HFF-Myc (cell line): ENCODE data around the gene BLACAT1.
A peak's percentile ranks its signal among the peaks of the same experiment; 100 is the strongest.

Experiments used
- DNase-seq: peaks from one replicate; pipeline ENCODE4 v3.0.0-alpha.2; 2011; ENCODE audit warnings: low read depth; ENCODE audit errors: extremely low read depth
- H3K4me3 ChIP-seq: replicated peaks from 2 replicates; pipeline ENCODE4 v1.5.1; 2011; ENCODE audit warnings: low read depth, mild to moderate bottlenecking, control low read depth, low read length
- CTCF ChIP-seq: IDR thresholded peaks from 2 replicates; pipeline ENCODE4 v1.5.1; 2012; ENCODE audit warnings: mild to moderate bottlenecking, low read depth, low read length, control low read depth; ENCODE audit errors: missing control alignments

The BLACAT1 gene

GRCh38 chr1:205493241-205494085, 37.6 kb upstream of the BLACAT1 start:
- DNase-seq: peak; percentile 42
- TF ChIP-seq CTCF: no peak
- H3K4me3 ChIP-seq: no peak overlapping the region

- no peak for TF ChIP-seq CTCF
- no peak overlapping the region for H3K4me3 ChIP-seq
- no peak for DNase-seq
Measured at GRCh38 chr1:205492774-205493173, 36.9 kb upstream of the BLACAT1 start.

GRCh38 chr1:205492201-205492667, 36.4 kb upstream of the BLACAT1 start:
- TF ChIP-seq CTCF: no peak

GRCh38 chr1:205491794-205492193, 35.9 kb upstream of the BLACAT1 start:
- TF ChIP-seq CTCF: no peak
- H3K4me3 ChIP-seq: no peak overlapping the region
- no peak for DNase-seq

More at GRCh38 chr1:205492201-205492667, 36.4 kb upstream of the BLACAT1 start:
- H3K4me3 ChIP-seq: no peak overlapping the region
- no peak for DNase-seq

GRCh38 chr1:205488074-205488723, 32.4 kb upstream of the BLACAT1 start:
- no peak overlapping the region for H3K4me3 ChIP-seq
- DNase-seq: peak; percentile 39
- TF ChIP-seq CTCF: peak; percentile 80

GRCh38 chr1:205486258-205486657, 30.4 kb upstream of the BLACAT1 start:
- no peak overlapping the region for H3K4me3 ChIP-seq
- DNase-seq: no peak
- TF ChIP-seq CTCF: no peak
